Activated CD8-positive, alpha-beta memory T cell treated with anti-CD3 and anti-CD28 coated beads, Interleukin-2, amount 10 ng/mL, durations not matched to agents 7 days and 5 days (primary cell): ENCODE measurements around the gene CHRNG. TPM values are rescaled to one million over a fixed set of nuclear protein-coding genes. Genes with fewer than 3 reads are reported as not detected.
A peak's percentile ranks its signal among the peaks of the same experiment; 100 is the strongest.

ENCODE experiments used
- ATAC-seq: fragments of 150-1000 bp; cut with Tn5 transposase; one replicate; pipeline ENCODE4 v1.10.0; 2021; ENCODE audit warnings: moderate library complexity
- CTCF ChIA-PET: fragments of 350-600 bp; sonication (Branson Sonifier 250); formaldehyde crosslinking; loops from one replicate; lab custom pipeline; 2021; ENCODE audit warnings: antibody characterized with exemption; lab: Charles Lee
- DNase-seq: peaks from one replicate; pipeline ENCODE4 v3.0.0-alpha.2; 2020
- H3K27ac Mint-ChIP-seq: one replicate; pipeline ENCODE4 v1.8.0; 2021; ENCODE audit warnings: mild to moderate bottlenecking, mixed read lengths
- H3K27me3 Mint-ChIP-seq: one replicate; pipeline ENCODE4 v1.8.0; 2021; ENCODE audit warnings: mixed read lengths
- H3K36me3 Mint-ChIP-seq: one replicate; pipeline ENCODE4 v1.8.0; 2021; ENCODE audit warnings: mild to moderate bottlenecking, mixed read lengths
- H3K4me1 Mint-ChIP-seq: one replicate; pipeline ENCODE4 v1.8.0; 2021; ENCODE audit warnings: mixed read lengths
- H3K4me3 Mint-ChIP-seq: one replicate; pipeline ENCODE4 v1.8.0; 2021; ENCODE audit warnings: mild to moderate bottlenecking, moderate library complexity, mixed read lengths
- H3K9me3 Mint-ChIP-seq: one replicate; pipeline ENCODE4 v1.8.0; 2022; ENCODE audit warnings: low read depth, mixed read lengths
- total RNA-seq, 2 experiments: library from RNA; stranded (reverse); gene quantifications; one replicate each; pipeline ENCODE4 v1.2.3, GENCODE V29; 2021

CHRNG gene
- total RNA-seq, 2 experiments from 2014 or later: not detected

GRCh38 chr2:232501331-232501771 is 38.1 kb upstream of the CHRNG start:
- Mint-ChIP-seq H3K9me3 (no peaks in the 10 kb centered on the region), H3K36me3 (no peaks in the 10 kb centered on the region), H3K4me3 (no peak overlapping the region), H3K4me1 (peaks cover 2% of the 10 kb centered on the region), H3K27me3 (peaks cover 47% of the 10 kb centered on the region), H3K27ac (no peak overlapping the region)
- DNase-seq (no peak), ATAC-seq (no peak)
- CTCF ChIA-PET: no interaction called here

- Mint-ChIP-seq H3K27ac (no peak overlapping the region), H3K36me3 (no peaks in the 10 kb centered on the region), H3K27me3 (peaks cover 47% of the 10 kb centered on the region), H3K4me1 (peaks cover 2% of the 10 kb centered on the region), H3K9me3 (no peaks in the 10 kb centered on the region), H3K4me3 (no peak overlapping the region)
- DNase-seq: no peak
- no peak for ATAC-seq
- CTCF ChIA-PET: interaction anchor here (0.6 kb wide), 1 partner anchor 1030 kb away, joined by 3 read pairs; no protein-coding TSS in a partner anchor
Measured at GRCh38 chr2:232501794-232502390, 37.6 kb upstream of the CHRNG start.

GRCh38 chr2:232502511-232502910 is 37.0 kb upstream of the CHRNG start:
- Mint-ChIP-seq H3K4me1 (peaks cover 2% of the 10 kb centered on the region), H3K4me3 (peak overlapping the region; percentile 42), H3K36me3 (no peaks in the 10 kb centered on the region), H3K27me3 (peaks cover 47% of the 10 kb centered on the region), H3K27ac (no peak overlapping the region), H3K9me3 (no peaks in the 10 kb centered on the region)
- CTCF ChIA-PET: no interaction called here
- ATAC-seq: no peak
- no peak for DNase-seq

- H3K9me3 Mint-ChIP-seq: no peaks in the 10 kb centered on the region
- no peak overlapping the region for H3K27ac Mint-ChIP-seq
- H3K27me3 Mint-ChIP-seq: peaks cover 47% of the 10 kb centered on the region
- H3K4me3 Mint-ChIP-seq: no peak overlapping the region
- H3K4me1 Mint-ChIP-seq: peaks cover 2% of the 10 kb centered on the region
- DNase-seq: no peak
- CTCF ChIA-PET: no interaction called here
- no peaks in the 10 kb centered on the region for H3K36me3 Mint-ChIP-seq
- peak; percentile 28 for ATAC-seq
Measured at GRCh38 chr2:232502911-232503808, 36.3 kb upstream of the CHRNG start.

- DNase-seq (no peak), ATAC-seq (no peak)
- Mint-ChIP-seq H3K27ac (no peak overlapping the region), H3K9me3 (no peaks in the 10 kb centered on the region), H3K4me3 (no peak overlapping the region), H3K27me3 (peaks cover 47% of the 10 kb centered on the region), H3K36me3 (no peaks in the 10 kb centered on the region), H3K4me1 (peaks cover 2% of the 10 kb centered on the region)
- CTCF ChIA-PET: no interaction called here
Measured at GRCh38 chr2:232503809-232504323, 35.6 kb upstream of the CHRNG start.

GRCh38 chr2:232504438-232504837 is 35.1 kb upstream of the CHRNG start:
- H3K27ac Mint-ChIP-seq: no peak overlapping the region
- DNase-seq (no peak), ATAC-seq (no peak)
- peaks cover 50% of the 10 kb centered on the region for H3K27me3 Mint-ChIP-seq
- no peak overlapping the region for H3K4me3 Mint-ChIP-seq
- H3K9me3 Mint-ChIP-seq: no peaks in the 10 kb centered on the region
- CTCF ChIA-PET: no interaction called here
- peaks cover 2% of the 10 kb centered on the region for H3K4me1 Mint-ChIP-seq
- H3K36me3 Mint-ChIP-seq: no peaks in the 10 kb centered on the region

- CTCF ChIA-PET: no interaction called here
- peaks cover 2% of the 10 kb centered on the region for H3K4me1 Mint-ChIP-seq
- DNase-seq (no peak), ATAC-seq (no peak)
- H3K27me3 Mint-ChIP-seq: peaks cover 46% of the 10 kb centered on the region
- H3K4me3 Mint-ChIP-seq: no peak overlapping the region
- no peak overlapping the region for H3K27ac Mint-ChIP-seq
- no peaks in the 10 kb centered on the region for H3K36me3 Mint-ChIP-seq
- H3K9me3 Mint-ChIP-seq: no peaks in the 10 kb centered on the region
Measured at GRCh38 chr2:232505856-232506255, 33.6 kb upstream of the CHRNG start.

GRCh38 chr2:232506709-232507108 is 32.8 kb upstream of the CHRNG start:
- Mint-ChIP-seq H3K4me1 (peaks cover 2% of the 10 kb centered on the region), H3K27ac (no peak overlapping the region), H3K27me3 (peaks cover 39% of the 10 kb centered on the region), H3K9me3 (no peaks in the 10 kb centered on the region), H3K4me3 (no peak overlapping the region), H3K36me3 (no peaks in the 10 kb centered on the region)
- ATAC-seq: no peak
- DNase-seq: no peak
- CTCF ChIA-PET: no interaction called here

GRCh38 chr2:232508251-232508650 is 31.2 kb upstream of the CHRNG start:
- no peak overlapping the region for H3K27ac Mint-ChIP-seq
- CTCF ChIA-PET: no interaction called here
- DNase-seq (no peak), ATAC-seq (no peak)
- H3K27me3 Mint-ChIP-seq: peaks cover 34% of the 10 kb centered on the region
- no peak overlapping the region for H3K4me3 Mint-ChIP-seq
- H3K36me3 Mint-ChIP-seq: no peaks in the 10 kb centered on the region
- H3K4me1 Mint-ChIP-seq: no peaks in the 10 kb centered on the region
- no peaks in the 10 kb centered on the region for H3K9me3 Mint-ChIP-seq

GRCh38 chr2:232511336-232511890 is 28.1 kb upstream of the CHRNG start:
- no peak for DNase-seq
- CTCF ChIA-PET: interaction anchor here (0.8 kb wide), 1 partner anchor 11 kb away, joined by 4 read pairs; no protein-coding TSS in a partner anchor
- no peak for ATAC-seq
- H3K9me3 Mint-ChIP-seq: no peaks in the 10 kb centered on the region
- no peaks in the 10 kb centered on the region for H3K36me3 Mint-ChIP-seq
- peaks cover 13% of the 10 kb centered on the region for H3K27me3 Mint-ChIP-seq
- no peak overlapping the region for H3K27ac Mint-ChIP-seq
- H3K4me3 Mint-ChIP-seq: no peak overlapping the region
- no peaks in the 10 kb centered on the region for H3K4me1 Mint-ChIP-seq

GRCh38 chr2:232512602-232513001 is 26.9 kb upstream of the CHRNG start:
- Mint-ChIP-seq H3K4me1 (no peaks in the 10 kb centered on the region), H3K27ac (no peak overlapping the region), H3K36me3 (no peaks in the 10 kb centered on the region), H3K27me3 (peaks cover 13% of the 10 kb centered on the region), H3K9me3 (no peaks in the 10 kb centered on the region), H3K4me3 (no peak overlapping the region)
- CTCF ChIA-PET: interaction anchor here (1.8 kb wide), 1 partner anchor 10 kb away, joined by 5 read pairs; no protein-coding TSS in a partner anchor
- DNase-seq (no peak), ATAC-seq (no peak)

- H3K27me3 Mint-ChIP-seq: peaks cover 13% of the 10 kb centered on the region
- CTCF ChIA-PET: interaction anchor here (1.8 kb wide), 1 partner anchor 9 kb away, joined by 5 read pairs; no protein-coding TSS in a partner anchor
- ATAC-seq (no peak), DNase-seq (no peak)
- no peak overlapping the region for H3K4me3 Mint-ChIP-seq
- no peaks in the 10 kb centered on the region for H3K4me1 Mint-ChIP-seq
- H3K36me3 Mint-ChIP-seq: no peaks in the 10 kb centered on the region
- no peaks in the 10 kb centered on the region for H3K9me3 Mint-ChIP-seq
- H3K27ac Mint-ChIP-seq: no peak overlapping the region
Measured at GRCh38 chr2:232513353-232513752, 26.1 kb upstream of the CHRNG start.

- Mint-ChIP-seq H3K9me3 (no peaks in the 10 kb centered on the region), H3K27ac (no peak overlapping the region), H3K4me1 (no peaks in the 10 kb centered on the region), H3K27me3 (peaks cover 7% of the 10 kb centered on the region), H3K4me3 (no peak overlapping the region), H3K36me3 (no peaks in the 10 kb centered on the region)
- DNase-seq (no peak), ATAC-seq (no peak)
- CTCF ChIA-PET: interaction anchor here (0.7 kb wide), 1 partner anchor 8 kb away, joined by 4 read pairs; no protein-coding TSS in a partner anchor
Measured at GRCh38 chr2:232515639-232516038, 23.9 kb upstream of the CHRNG start.
